Esophagus squamous epithelium (tissue), 4 donors: ENCODE data around the gene SSX2IP.

ENCODE experiments used
- POLR2A ChIP-seq, 4 donors: fragments of 450-650 bp; IDR thresholded peaks; one replicate each; pipeline ENCODE4 v1.6.1; 2017; ENCODE audit warnings: antibody characterized with exemption in 4 of 4, mild to moderate bottlenecking in 4 of 4, moderate library complexity in 3 of 4
- TF ChIP-seq, protein P1 (sequence below), 6 experiments: fragments of 450-650 bp in 4 of 6; fragments of 200-600 bp in 2 of 6; sonication (generic) in 2 of 6; IDR thresholded peaks; one replicate each; pipeline ENCODE4 v1.5.1; 2016 to 2019; ENCODE audit warnings: antibody characterized with exemption in 6 of 6, mild to moderate bottlenecking in 4 of 6, moderate library complexity in 4 of 6

DNA sequence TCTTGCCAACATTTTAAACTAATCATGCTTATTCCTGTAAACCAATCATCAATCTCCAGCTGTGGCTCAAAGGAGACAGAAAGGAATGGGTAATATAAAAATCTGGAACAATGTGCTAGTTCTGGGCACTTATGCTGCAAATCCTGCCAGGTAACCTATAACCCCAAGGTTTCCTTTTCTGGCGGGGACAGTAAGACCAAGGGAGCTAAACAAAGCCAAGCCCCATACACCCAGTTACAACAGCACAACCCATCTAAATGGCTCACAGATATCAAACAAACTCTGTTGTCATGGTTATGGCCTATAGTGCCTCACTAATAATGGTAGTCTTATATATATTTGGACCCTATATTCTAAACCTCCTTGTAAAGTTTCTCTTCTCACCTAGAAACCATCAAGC, 79.2 kb downstream of the SSX2IP start:
- TF ChIP-seq, protein P1, sequence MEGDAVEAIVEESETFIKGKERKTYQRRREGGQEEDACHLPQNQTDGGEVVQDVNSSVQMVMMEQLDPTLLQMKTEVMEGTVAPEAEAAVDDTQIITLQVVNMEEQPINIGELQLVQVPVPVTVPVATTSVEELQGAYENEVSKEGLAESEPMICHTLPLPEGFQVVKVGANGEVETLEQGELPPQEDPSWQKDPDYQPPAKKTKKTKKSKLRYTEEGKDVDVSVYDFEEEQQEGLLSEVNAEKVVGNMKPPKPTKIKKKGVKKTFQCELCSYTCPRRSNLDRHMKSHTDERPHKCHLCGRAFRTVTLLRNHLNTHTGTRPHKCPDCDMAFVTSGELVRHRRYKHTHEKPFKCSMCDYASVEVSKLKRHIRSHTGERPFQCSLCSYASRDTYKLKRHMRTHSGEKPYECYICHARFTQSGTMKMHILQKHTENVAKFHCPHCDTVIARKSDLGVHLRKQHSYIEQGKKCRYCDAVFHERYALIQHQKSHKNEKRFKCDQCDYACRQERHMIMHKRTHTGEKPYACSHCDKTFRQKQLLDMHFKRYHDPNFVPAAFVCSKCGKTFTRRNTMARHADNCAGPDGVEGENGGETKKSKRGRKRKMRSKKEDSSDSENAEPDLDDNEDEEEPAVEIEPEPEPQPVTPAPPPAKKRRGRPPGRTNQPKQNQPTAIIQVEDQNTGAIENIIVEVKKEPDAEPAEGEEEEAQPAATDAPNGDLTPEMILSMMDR (IDR thresholded peaks at IDR 0.05), result no peak
- TF ChIP-seq POLR2A (IDR thresholded peaks at IDR 0.05), result no peak
